Ureter (tissue), 1 donor: Measurements from ENCODE around the gene SLC25A45. TPM values are rescaled to one million over a fixed set of nuclear protein-coding genes. Genes with fewer than 3 reads are reported as not detected.

Experiments
- total RNA-seq: library from RNA; stranded (reverse); gene quantifications from one replicate; pipeline ENCODE4 v1.2.4, GENCODE V29; 2023
- donor health status: DM: yes; HTN: yes; CAD: no.

The SLC25A45 gene
- total RNA-seq, 1 donor from 2014 or later = 9.4 TPM

Other genes with a start within 250 kb of the SLC25A45 start
- 76.2 TPM for gene SYVN1, start 248.1 kb downstream of the SLC25A45 start, total RNA-seq
- not detected for gene SPDYC, start 212.4 kb downstream of the SLC25A45 start, total RNA-seq
- 598 TPM for gene CAPN1, start 200.7 kb downstream of the SLC25A45 start, total RNA-seq
- 12.2 TPM for gene POLA2, start 120.7 kb downstream of the SLC25A45 start, total RNA-seq
- gene CDC42EP2, start 67.8 kb downstream of the SLC25A45 start, total RNA-seq = 21.0 TPM
- gene DPF2, start 48.8 kb downstream of the SLC25A45 start, total RNA-seq = 61.5 TPM
- gene TIGD3, start 27.9 kb downstream of the SLC25A45 start, total RNA-seq = not detected
- 31.2 TPM for gene FRMD8, start 4.0 kb upstream of the SLC25A45 start, total RNA-seq
- gene NEAT1, start 40.2 kb upstream of the SLC25A45 start, total RNA-seq = 1,155 TPM
- gene MALAT1, start 116.4 kb upstream of the SLC25A45 start, total RNA-seq = 19,443 TPM
- 62.9 TPM for gene SCYL1, start 142.4 kb upstream of the SLC25A45 start, total RNA-seq
- 120 TPM for gene LTBP3, start 175.7 kb upstream of the SLC25A45 start, total RNA-seq
- 50.3 TPM for gene ZNRD2, start 187.8 kb upstream of the SLC25A45 start, total RNA-seq
- 21.9 TPM for gene FAM89B, start 189.9 kb upstream of the SLC25A45 start, total RNA-seq
- gene EHBP1L1, start 193.4 kb upstream of the SLC25A45 start, total RNA-seq = 122 TPM
- gene KCNK7, start 213.2 kb upstream of the SLC25A45 start, total RNA-seq = 0.83 TPM
- 57.3 TPM for gene MAP3K11, start 231.6 kb upstream of the SLC25A45 start, total RNA-seq
- gene PCNX3, start 233.1 kb upstream of the SLC25A45 start, total RNA-seq = 57.6 TPM